Measurements from ENCODE around the gene GULP1. TPM values are rescaled to one million over a fixed set of nuclear protein-coding genes. Genes with fewer than 3 reads are reported as not detected.

GULP1 gene
- total and polyA plus RNA-seq, 3 donors from 2014 or later: 76.2 to 90.3 (median 78.5) TPM

DNA sequence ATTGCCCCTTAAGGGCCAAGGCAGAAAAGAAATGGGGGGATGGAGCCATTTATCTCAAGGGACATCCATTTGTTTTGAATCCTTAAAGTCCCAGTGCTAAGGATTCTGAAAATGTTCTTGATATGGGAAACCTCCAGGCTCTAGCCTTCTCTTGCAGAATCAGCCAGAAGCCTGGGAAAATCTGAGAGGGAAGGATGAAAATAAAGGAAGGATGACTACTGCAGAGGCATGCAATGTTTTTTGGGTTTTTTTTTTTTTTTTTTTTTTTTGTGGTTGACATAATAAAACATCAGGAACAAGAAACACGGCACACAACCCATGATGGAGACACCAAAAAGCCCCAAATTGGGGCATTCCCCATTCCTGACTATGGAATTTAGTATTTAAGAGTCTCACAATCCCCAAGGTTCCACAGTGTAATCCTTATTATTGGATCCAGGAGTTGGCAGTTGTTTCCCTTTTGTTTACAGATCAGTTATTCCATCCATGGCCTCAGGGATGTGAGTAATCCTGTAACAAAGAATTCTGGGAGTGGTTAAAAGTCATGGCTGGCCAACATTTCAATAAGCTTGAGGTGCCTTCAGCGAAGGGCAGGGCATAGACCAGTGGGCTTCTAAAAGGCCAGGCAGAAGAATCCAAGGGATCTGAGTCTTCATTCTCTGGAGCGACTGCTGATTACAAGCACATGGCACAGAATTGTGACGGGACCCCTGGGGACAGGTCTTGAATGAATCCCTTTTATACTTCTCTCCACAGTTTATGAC is 337.5 kb downstream of the GULP1 start:
- DNase-seq: no peak
- Histone ChIP-seq H3K27me3 (no peaks in the 10 kb centered on the region), H3K27ac (peak overlapping the region in 1 of 2 donors; percentile 48), H3K4me1 (no peaks in the 10 kb centered on the region), H3K36me3 (ENCODE audit: low read depth, missing control alignments) (no peaks in the 10 kb centered on the region), H3K9me3 (no peaks in the 10 kb centered on the region), H3K4me3 (no peak overlapping the region)
- WGBS, 2 donors: 63 to 76% methylated on average over 4 of the region's 4 CpGs
- TF ChIP-seq, protein P1, sequence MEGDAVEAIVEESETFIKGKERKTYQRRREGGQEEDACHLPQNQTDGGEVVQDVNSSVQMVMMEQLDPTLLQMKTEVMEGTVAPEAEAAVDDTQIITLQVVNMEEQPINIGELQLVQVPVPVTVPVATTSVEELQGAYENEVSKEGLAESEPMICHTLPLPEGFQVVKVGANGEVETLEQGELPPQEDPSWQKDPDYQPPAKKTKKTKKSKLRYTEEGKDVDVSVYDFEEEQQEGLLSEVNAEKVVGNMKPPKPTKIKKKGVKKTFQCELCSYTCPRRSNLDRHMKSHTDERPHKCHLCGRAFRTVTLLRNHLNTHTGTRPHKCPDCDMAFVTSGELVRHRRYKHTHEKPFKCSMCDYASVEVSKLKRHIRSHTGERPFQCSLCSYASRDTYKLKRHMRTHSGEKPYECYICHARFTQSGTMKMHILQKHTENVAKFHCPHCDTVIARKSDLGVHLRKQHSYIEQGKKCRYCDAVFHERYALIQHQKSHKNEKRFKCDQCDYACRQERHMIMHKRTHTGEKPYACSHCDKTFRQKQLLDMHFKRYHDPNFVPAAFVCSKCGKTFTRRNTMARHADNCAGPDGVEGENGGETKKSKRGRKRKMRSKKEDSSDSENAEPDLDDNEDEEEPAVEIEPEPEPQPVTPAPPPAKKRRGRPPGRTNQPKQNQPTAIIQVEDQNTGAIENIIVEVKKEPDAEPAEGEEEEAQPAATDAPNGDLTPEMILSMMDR (IDR thresholded peaks at IDR 0.05): no peak
- TF ChIP-seq POLR2A (IDR thresholded peaks at IDR 0.05): no peak
- intact Hi-C loops (cut with DNase I; ENCODE audit: low total_unique reads): no loop called here

DNA sequence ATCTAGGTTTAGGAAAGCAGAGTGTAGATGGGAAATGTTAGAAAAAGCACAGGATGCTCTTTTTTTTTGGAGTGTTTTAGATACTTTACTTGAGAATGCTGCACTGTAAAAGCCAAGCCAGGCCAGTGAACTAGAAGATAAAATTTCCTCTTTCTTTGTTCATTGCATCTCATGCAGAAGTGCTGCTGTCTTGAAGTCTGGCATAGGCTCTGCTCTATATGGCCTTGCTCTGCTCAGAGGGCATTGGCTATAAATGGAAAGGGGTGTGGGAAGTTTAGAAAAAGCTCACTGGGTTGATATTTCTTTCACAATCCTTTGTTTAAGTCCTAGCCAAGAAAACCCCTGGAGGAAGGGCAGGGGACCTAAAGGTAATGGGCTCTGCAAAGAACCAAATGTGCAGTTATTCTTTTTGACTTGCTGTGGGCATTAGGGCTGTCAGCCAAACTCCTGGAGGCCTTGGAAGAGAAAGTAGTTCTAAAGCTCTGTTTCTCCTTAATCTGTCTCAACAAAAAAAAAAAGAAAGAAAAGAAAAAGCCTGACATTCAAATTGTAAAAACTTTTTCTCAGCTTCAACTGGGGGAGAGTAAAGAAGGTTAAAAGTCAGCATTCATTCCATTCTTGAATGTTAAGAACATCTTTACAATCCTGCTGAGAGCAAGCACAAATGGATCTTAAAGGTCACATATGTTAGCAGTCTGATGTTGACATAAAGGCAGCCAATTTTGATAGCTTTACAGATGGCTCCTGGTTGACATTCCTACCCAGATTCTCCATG is 338.3 kb downstream of the GULP1 start:
- intact Hi-C loops (cut with DNase I; ENCODE audit: low total_unique reads): no loop called here
- H3K36me3 ChIP-seq (ENCODE audit: low read depth, missing control alignments): no peaks in the 10 kb centered on the region
- no peak for DNase-seq
- no peak overlapping the region for H3K4me3 ChIP-seq
- no peaks in the 10 kb centered on the region for H3K27me3 ChIP-seq
- H3K27ac ChIP-seq: peak overlapping the region in 1 of 2 donors; percentile 7
- no peaks in the 10 kb centered on the region for H3K9me3 ChIP-seq
- no peaks in the 10 kb centered on the region for H3K4me1 ChIP-seq
- no peak for TF ChIP-seq POLR2A (IDR thresholded peaks at IDR 0.05)
- TF ChIP-seq, protein P1 (IDR thresholded peaks at IDR 0.05): no peak

DNA sequence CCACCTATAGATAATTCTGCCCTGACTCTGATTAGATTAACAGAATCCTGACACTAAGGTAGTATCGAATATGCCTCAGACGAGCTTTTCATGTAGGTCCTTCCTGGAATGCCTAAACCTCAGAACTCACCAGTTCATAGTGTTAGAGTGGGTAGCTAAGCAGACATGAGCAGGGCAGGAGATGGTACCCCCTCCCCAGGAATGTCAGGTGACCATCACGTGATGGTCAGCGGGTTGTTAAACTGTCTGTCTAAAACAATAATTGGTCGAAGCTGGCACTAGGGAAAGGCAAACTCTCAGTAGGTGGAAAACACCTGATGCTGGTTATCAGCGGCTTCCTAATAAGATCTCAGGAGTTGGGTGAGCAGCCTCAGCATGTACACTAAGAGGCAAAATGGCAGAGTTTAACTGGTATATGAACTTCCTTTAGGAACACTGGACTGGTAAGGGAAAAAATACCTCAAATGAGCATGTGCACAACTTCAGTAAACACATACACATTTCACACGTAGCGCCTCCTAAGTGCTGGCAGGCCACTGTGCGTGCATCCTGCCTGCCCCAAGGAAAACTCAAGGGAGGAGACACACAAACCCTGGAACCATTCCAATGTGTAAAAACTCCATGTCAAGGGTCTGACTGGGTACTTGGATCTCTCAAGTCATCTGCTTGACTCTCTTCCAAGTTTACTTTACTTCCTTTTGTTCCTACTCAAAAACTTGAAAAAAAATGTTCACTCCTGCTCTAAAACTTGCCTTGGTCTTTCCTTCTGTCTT is 339.5 kb downstream of the GULP1 start:
- no peaks in the 10 kb centered on the region for H3K36me3 ChIP-seq (ENCODE audit: low read depth, missing control alignments)
- no peak overlapping the region for H3K27ac ChIP-seq
- no peak for TF ChIP-seq POLR2A (IDR thresholded peaks at IDR 0.05)
- TF ChIP-seq, protein P1 (IDR thresholded peaks at IDR 0.05): no peak
- H3K27me3 ChIP-seq: no peaks in the 10 kb centered on the region
- H3K4me3 ChIP-seq: no peak overlapping the region
- no peaks in the 10 kb centered on the region for H3K4me1 ChIP-seq
- 73 to 78% methylated on average over 9 of the region's 9 CpGs for WGBS, 2 donors
- intact Hi-C loops (cut with DNase I; ENCODE audit: low total_unique reads): no loop called here
- no peak for DNase-seq
- no peaks in the 10 kb centered on the region for H3K9me3 ChIP-seq

DNA sequence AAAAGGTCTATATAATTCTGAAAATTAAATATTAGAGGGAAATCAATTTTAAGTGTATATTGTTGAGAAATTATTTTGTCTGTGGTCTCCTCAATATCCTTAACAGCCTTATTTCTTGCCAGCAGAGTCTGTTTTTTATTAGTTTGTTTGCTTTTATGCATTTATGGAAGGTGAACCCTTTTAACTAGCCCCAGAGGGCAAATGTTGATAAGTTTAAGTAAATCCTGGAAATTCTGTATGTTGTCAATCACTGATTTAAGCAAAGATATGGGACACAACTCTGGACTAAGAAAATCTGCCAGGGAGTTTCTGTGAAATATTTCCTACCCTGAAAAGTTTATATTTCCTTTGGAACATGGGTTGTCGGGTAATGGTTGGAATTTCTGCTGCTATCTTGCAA is 343.0 kb downstream of the GULP1 start:
- Histone ChIP-seq H3K36me3 (ENCODE audit: low read depth, missing control alignments) (no peaks in the 10 kb centered on the region), H3K27ac (no peak overlapping the region), H3K4me1 (no peaks in the 10 kb centered on the region), H3K27me3 (no peaks in the 10 kb centered on the region), H3K9me3 (no peaks in the 10 kb centered on the region), H3K4me3 (no peak overlapping the region)
- TF ChIP-seq, protein P1 (IDR thresholded peaks at IDR 0.05): no peak
- TF ChIP-seq POLR2A (IDR thresholded peaks at IDR 0.05): no peak
- intact Hi-C loops (cut with DNase I; ENCODE audit: low total_unique reads): no loop called here
- no peak for DNase-seq
- 95 to 96% methylated on average over 1 of the region's 1 CpG for WGBS, 2 donors

MicroRNAs within 50 kb of the gene (microRNA counts, 767-probe panel; counts per million panel counts)
- microRNA hsa-miR-561-3p: 0 to 152 counts per million in 2 donors

Small RNA genes within 50 kb of the gene (microRNA-seq; reads per million reads assigned to microRNA genes)
- 0 reads per million in 2 donors for gene MIR561 (ENCODE audit: borderline number of aligned reads in 2 of 2, borderline replicate concordance in 1 of 2)

Small RNA genes within 50 kb of the gene (small RNA-seq; reads per million reads assigned to genes)
- gene MIR561: 0.18 to 0.38 reads per million in 2 donors
- gene RNA5SP114: 0 reads per million in 2 donors

All from testis (tissue), 3 donors.